ENCODE data around the gene CKAP4. TPM values are rescaled to one million over a fixed set of nuclear protein-coding genes. Genes with fewer than 3 reads are reported as not detected.

Gene CKAP4
- total and polyA plus RNA-seq, 2 donors (not counting 1 experiment from before 2014, with no cell fraction given): 7.4 to 29.2 TPM

DNA sequence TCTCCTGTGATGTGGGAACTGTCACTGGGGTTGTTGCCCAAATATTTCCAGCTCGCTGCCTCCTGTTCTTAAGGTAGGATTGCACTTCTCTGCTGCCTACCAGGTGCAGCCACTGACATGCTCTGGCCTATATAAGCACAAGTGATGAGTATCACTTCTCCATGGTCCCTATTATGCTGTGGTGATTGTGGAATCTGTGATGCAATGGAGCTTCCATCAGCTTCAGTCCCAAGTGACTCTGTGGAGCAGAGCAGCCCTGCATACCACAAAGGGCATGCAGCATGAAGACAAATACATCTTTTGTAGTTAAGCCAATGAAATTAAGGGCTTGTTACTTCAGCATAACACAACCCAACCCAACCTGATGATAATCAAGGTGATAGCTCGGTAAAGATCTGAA is 43.5 kb downstream of the CKAP4 start:
- Histone ChIP-seq H3K79me2 (ENCODE audit: control insufficient read depth, insufficient read depth, low read length) (no peaks in the 10 kb centered on the region), H3K27me3 (replicated peaks in 1 of 4; ENCODE audit: control extremely low read depth in 1 of 4, control insufficient read depth in 3 of 4, insufficient read depth in 4 of 4, low read length in 3 of 4) (peaks cover 0 to 9% (median 0%) of the 10 kb centered on the region in 4 experiments), H3K4me3 (ENCODE audit: control extremely low read depth in 1 of 5, extremely low read depth in 1 of 5, insufficient read depth in 1 of 5, low read depth in 2 of 5, low read length in 4 of 5) (no peak overlapping the region), H2AFZ (ENCODE audit: insufficient read depth, low read depth, low read length, poor library complexity, severe bottlenecking) (no peak overlapping the region), H3K36me3 (replicated peaks in 1 of 2; ENCODE audit: control extremely low read depth in 1 of 2, control insufficient read depth in 1 of 2, extremely low read depth in 1 of 2, insufficient read depth in 2 of 2, low read length in 1 of 2) (no peaks in the 10 kb centered on the region), H3K4me2 (replicated peaks; ENCODE audit: low read depth, low read length, poor library complexity, severe bottlenecking) (no peak overlapping the region), H3K4me1 (ENCODE audit: control insufficient read depth in 2 of 2, insufficient read depth in 2 of 2, low read length in 2 of 2) (no peaks in the 10 kb centered on the region), H3K9me3 (ENCODE audit: control extremely low read depth in 1 of 3, control insufficient read depth in 2 of 3, insufficient read depth in 1 of 3, low read length in 2 of 3) (peaks cover 0 to 8% (median 0%) of the 10 kb centered on the region in 3 donors), H3K9ac (ENCODE audit: low read length) (no peak overlapping the region), H3K27ac (ENCODE audit: low read length in 2 of 2) (no peak overlapping the region), H4K20me1 (ENCODE audit: control insufficient read depth, insufficient read depth, low read length, poor library complexity, severe bottlenecking) (no peaks in the 10 kb centered on the region)
- intact Hi-C loops (cut with micrococcal nuclease): no loop called here
- H3K9me3 Mint-ChIP-seq (ENCODE audit: insufficient read depth): peaks cover 7% of the 10 kb centered on the region
- WGBS (ENCODE audit: insufficient coverage): no CpG with 5 or more reads among the region's 2 CpGs
- CTCF ChIA-PET: interaction anchor here (1.2 kb wide), 1 partner anchor 53 kb away, joined by 3 read pairs; no protein-coding TSS in a partner anchor
- POLR2A ChIA-PET: no interaction called here
- DNase-seq: no peak
- peaks cover 7% of the 10 kb centered on the region for H3K27me3 Mint-ChIP-seq
- no peak overlapping the region for H3K4me3 Mint-ChIP-seq
- ATAC-seq (ENCODE audit: low read depth): no peak
- H3K27ac Mint-ChIP-seq: no peak overlapping the region
- no peaks in the 10 kb centered on the region for H3K4me1 Mint-ChIP-seq
- TF ChIP-seq, protein P1, sequence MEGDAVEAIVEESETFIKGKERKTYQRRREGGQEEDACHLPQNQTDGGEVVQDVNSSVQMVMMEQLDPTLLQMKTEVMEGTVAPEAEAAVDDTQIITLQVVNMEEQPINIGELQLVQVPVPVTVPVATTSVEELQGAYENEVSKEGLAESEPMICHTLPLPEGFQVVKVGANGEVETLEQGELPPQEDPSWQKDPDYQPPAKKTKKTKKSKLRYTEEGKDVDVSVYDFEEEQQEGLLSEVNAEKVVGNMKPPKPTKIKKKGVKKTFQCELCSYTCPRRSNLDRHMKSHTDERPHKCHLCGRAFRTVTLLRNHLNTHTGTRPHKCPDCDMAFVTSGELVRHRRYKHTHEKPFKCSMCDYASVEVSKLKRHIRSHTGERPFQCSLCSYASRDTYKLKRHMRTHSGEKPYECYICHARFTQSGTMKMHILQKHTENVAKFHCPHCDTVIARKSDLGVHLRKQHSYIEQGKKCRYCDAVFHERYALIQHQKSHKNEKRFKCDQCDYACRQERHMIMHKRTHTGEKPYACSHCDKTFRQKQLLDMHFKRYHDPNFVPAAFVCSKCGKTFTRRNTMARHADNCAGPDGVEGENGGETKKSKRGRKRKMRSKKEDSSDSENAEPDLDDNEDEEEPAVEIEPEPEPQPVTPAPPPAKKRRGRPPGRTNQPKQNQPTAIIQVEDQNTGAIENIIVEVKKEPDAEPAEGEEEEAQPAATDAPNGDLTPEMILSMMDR (IDR thresholded peaks at IDR 0.05): no peak
- no peak for TF ChIP-seq EZH2 (IDR thresholded peaks at IDR 0.05; ENCODE audit: borderline replicate concordance, insufficient read depth, low read depth, low read length, poor library complexity, severe bottlenecking)

DNA sequence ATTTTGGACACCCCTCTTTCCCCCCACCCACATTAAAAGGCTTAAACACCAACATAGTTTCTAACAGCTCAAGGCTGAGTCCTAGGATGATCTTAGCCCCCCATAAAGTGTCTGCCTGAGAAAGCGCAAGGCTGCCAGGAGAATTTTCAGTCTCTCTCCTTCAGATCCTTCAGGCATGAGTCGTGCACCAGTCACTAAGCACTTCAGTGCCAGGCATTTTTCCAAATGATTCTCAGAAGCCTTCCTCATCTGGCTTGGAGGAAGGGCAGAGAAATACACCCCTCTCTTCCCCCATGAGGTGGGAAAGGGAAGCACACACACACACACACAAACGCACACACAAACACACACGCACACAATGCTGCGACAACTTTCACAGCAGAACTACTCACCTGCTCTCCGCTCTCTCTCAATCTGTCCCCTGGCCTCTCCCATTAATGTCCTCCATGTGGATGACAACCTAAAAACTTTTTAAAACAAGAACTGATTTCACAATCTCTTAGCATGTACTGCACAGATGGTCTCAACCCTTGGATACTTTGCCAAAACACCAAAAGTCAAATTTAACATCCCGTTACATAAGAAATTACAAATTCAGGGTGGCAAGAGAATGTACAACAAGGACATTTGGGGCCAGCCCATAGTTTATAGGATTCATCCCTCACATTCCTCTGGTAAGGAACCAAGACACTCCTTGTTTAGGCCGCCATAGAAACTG is 49.8 kb downstream of the CKAP4 start:
- Mint-ChIP-seq H3K9me3 (ENCODE audit: insufficient read depth) (no peaks in the 10 kb centered on the region), H3K27ac (no peak overlapping the region), H3K4me3 (no peak overlapping the region), H3K27me3 (peaks cover 30% of the 10 kb centered on the region), H3K4me1 (no peaks in the 10 kb centered on the region)
- H4K20me1 ChIP-seq (ENCODE audit: control insufficient read depth, insufficient read depth, low read length, poor library complexity, severe bottlenecking): no peaks in the 10 kb centered on the region
- CTCF ChIA-PET: no interaction called here
- intact Hi-C loops (cut with micrococcal nuclease): no loop called here
- POLR2A ChIA-PET: no interaction called here
- no peak overlapping the region for H3K9ac ChIP-seq (ENCODE audit: low read length)
- no peak overlapping the region for H3K4me3 ChIP-seq (ENCODE audit: control extremely low read depth in 1 of 5, extremely low read depth in 1 of 5, insufficient read depth in 1 of 5, low read depth in 2 of 5, low read length in 4 of 5)
- no peak overlapping the region for H3K4me2 ChIP-seq (replicated peaks; ENCODE audit: low read depth, low read length, poor library complexity, severe bottlenecking)
- H3K27ac ChIP-seq (ENCODE audit: low read length in 2 of 2): no peak overlapping the region
- H2AFZ ChIP-seq (ENCODE audit: insufficient read depth, low read depth, low read length, poor library complexity, severe bottlenecking): no peak overlapping the region
- no peak for ATAC-seq (ENCODE audit: low read depth)
- H3K4me1 ChIP-seq (ENCODE audit: control insufficient read depth in 2 of 2, insufficient read depth in 2 of 2, low read length in 2 of 2): no peaks in the 10 kb centered on the region
- H3K9me3 ChIP-seq (ENCODE audit: control extremely low read depth in 1 of 3, control insufficient read depth in 2 of 3, insufficient read depth in 1 of 3, low read length in 2 of 3): no peaks in the 10 kb centered on the region
- peaks cover 0 to 3% (median 0%) of the 10 kb centered on the region in 4 experiments for H3K27me3 ChIP-seq (replicated peaks in 1 of 4; ENCODE audit: control extremely low read depth in 1 of 4, control insufficient read depth in 3 of 4, insufficient read depth in 4 of 4, low read length in 3 of 4)
- WGBS (ENCODE audit: insufficient coverage): 100% methylated on average over 4 of the region's 8 CpGs
- H3K36me3 ChIP-seq (replicated peaks in 1 of 2; ENCODE audit: control extremely low read depth in 1 of 2, control insufficient read depth in 1 of 2, extremely low read depth in 1 of 2, insufficient read depth in 2 of 2, low read length in 1 of 2): no peaks in the 10 kb centered on the region
- no peaks in the 10 kb centered on the region for H3K79me2 ChIP-seq (ENCODE audit: control insufficient read depth, insufficient read depth, low read length)
- no peak for TF ChIP-seq EZH2 (IDR thresholded peaks at IDR 0.05; ENCODE audit: borderline replicate concordance, insufficient read depth, low read depth, low read length, poor library complexity, severe bottlenecking)
- DNase-seq: no peak

All from B cell (primary cell).